Naive thymus-derived CD4-positive, alpha-beta T cell (primary cell): ENCODE measurements around the gene ITGA11. TPM values are rescaled to one million over a fixed set of nuclear protein-coding genes. Genes with fewer than 3 reads are reported as not detected.

ENCODE experiments used
- ATAC-seq: fragments of 150-1000 bp; cut with Tn5 transposase; 2 replicates; pipeline ENCODE4 v1.10.0; 2021; ENCODE audit warnings: mild to moderate bottlenecking, moderate library complexity
- CTCF ChIA-PET: fragments of 350-600 bp; sonication (Branson Sonifier 250); formaldehyde crosslinking; loops from one replicate; lab custom pipeline; 2021; ENCODE audit warnings: antibody characterized with exemption; lab: Charles Lee
- POLR2A ChIA-PET: fragments of 350-600 bp; sonication (Branson Sonifier 250); formaldehyde crosslinking; loops from one replicate; lab custom pipeline; 2021; ENCODE audit warnings: antibody characterized with exemption, inconsistent platforms; lab: Charles Lee
- DNase-seq, 9 donors: peaks; one replicate each; pipeline versions ENCODE4 v3.0.0 to v3.0.0-alpha.2; 2020 to 2022; ENCODE audit warnings: mixed read lengths in 1 of 9
- H3K27ac ChIP-seq: one replicate; pipeline ENCODE4 v1.7.0; 2013; ENCODE audit warnings: mild to moderate bottlenecking, low read depth, low read length, moderate library complexity
- H3K27me3 ChIP-seq, 2 donors: one replicate each; pipeline ENCODE4 v1.7.0; 2013; ENCODE audit warnings: low read length in 2 of 2, mild to moderate bottlenecking in 2 of 2, moderate library complexity in 2 of 2; ENCODE audit not compliant: control insufficient read depth in 2 of 2, insufficient read depth in 2 of 2
- H3K36me3 ChIP-seq, 3 experiments: 1 replicate in 2 of 3; 2 replicates in 1 of 3; pipeline ENCODE4 v1.7.0; 2013; ENCODE audit warnings: low read length in 3 of 3, mild to moderate bottlenecking in 3 of 3, moderate library complexity in 1 of 3; ENCODE audit not compliant: insufficient read depth in 3 of 3, control insufficient read depth in 2 of 3
- H3K4me1 ChIP-seq, 2 donors: one replicate each; pipeline ENCODE4 v1.7.0; 2013; ENCODE audit warnings: low read length in 2 of 2, mild to moderate bottlenecking in 2 of 2, moderate library complexity in 1 of 2; ENCODE audit not compliant: control insufficient read depth in 2 of 2, insufficient read depth in 2 of 2
- H3K4me3 ChIP-seq: 2 replicates; pipeline ENCODE4 v1.7.0; 2013; ENCODE audit warnings: mild to moderate bottlenecking, low read length
- H3K9me3 ChIP-seq, 3 experiments: 1 replicate in 2 of 3; 2 replicates in 1 of 3; pipeline ENCODE4 v1.7.0; 2013; ENCODE audit warnings: low read length in 3 of 3; ENCODE audit not compliant: control insufficient read depth in 2 of 3
- H3K27ac Mint-ChIP-seq, 9 donors: one replicate each; pipeline ENCODE4 v1.8.0; 2020 to 2022; ENCODE audit warnings: mixed read lengths in 9 of 9, mild to moderate bottlenecking in 8 of 9, moderate library complexity in 5 of 9, inconsistent platforms in 2 of 9
- H3K27me3 Mint-ChIP-seq, 5 donors: one replicate each; pipeline ENCODE4 v1.8.0; 2021 to 2022; ENCODE audit warnings: mixed read lengths in 5 of 5, mild to moderate bottlenecking in 1 of 5
- H3K36me3 Mint-ChIP-seq, 5 donors: one replicate each; pipeline ENCODE4 v1.8.0; 2020 to 2022; ENCODE audit warnings: mixed read lengths in 5 of 5, mild to moderate bottlenecking in 3 of 5, inconsistent platforms in 1 of 5
- H3K4me1 Mint-ChIP-seq, 7 donors: one replicate each; pipeline ENCODE4 v1.8.0; 2020 to 2022; ENCODE audit warnings: mixed read lengths in 7 of 7, mild to moderate bottlenecking in 3 of 7, inconsistent platforms in 1 of 7
- H3K4me3 Mint-ChIP-seq, 10 donors: one replicate each; pipeline ENCODE4 v1.8.0; 2020 to 2022; ENCODE audit warnings: mild to moderate bottlenecking in 10 of 10, mixed read lengths in 10 of 10, moderate library complexity in 6 of 10, inconsistent platforms in 2 of 10
- H3K9me3 Mint-ChIP-seq, 11 donors: one replicate each; pipeline ENCODE4 v1.8.0; 2020 to 2022; ENCODE audit warnings: mixed read lengths in 11 of 11, mild to moderate bottlenecking in 4 of 11, inconsistent platforms in 1 of 11, moderate library complexity in 1 of 11
- intact Hi-C, 2 donors: fragments of 100-400 bp; cut with micrococcal nuclease; formaldehyde crosslinking; loops; one replicate each; pipeline ENCODE4 v1.15.1; 2023
- polyA plus RNA-seq, 2 donors: library from polyadenylated mRNA; unstranded; fragments of 300-500 nt; fragmentation: Illumina TruSeq; gene quantifications; one replicate each; pipeline ENCODE4 v1.2.3, GENCODE V29; 2021
- total RNA-seq, 6 experiments: library from RNA in 5 of 6; stranded (reverse) in 5 of 6; gene quantifications; 1 replicate in 5 of 6; 2 replicates in 1 of 6; pipeline ENCODE4 v1.2.3 and lab custom pipeline; 2021 to 2026

ITGA11 gene
- total and polyA plus RNA-seq, 7 experiments from 2014 or later = 0.02 to 1.1 (median 0.08) TPM; not detected in 2

GRCh38 chr15:68341760-68342725 is 89.9 kb downstream of the ITGA11 start:
- H3K4me1 ChIP-seq = no peaks in the 10 kb centered on the region
- no peaks in the 10 kb centered on the region for H3K36me3 ChIP-seq
- DNase-seq (no peak), ATAC-seq (no peak)
- Mint-ChIP-seq H3K4me1 (peaks cover 0 to 4% (median 0%) of the 10 kb centered on the region in 7 donors), H3K9me3 (no peaks in the 10 kb centered on the region), H3K36me3 (no peaks in the 10 kb centered on the region), H3K27me3 (no peaks in the 10 kb centered on the region), H3K27ac (peak overlapping the region in 2 of 9 donors; percentile 7 to 55), H3K4me3 (no peak overlapping the region)
- H3K9me3 ChIP-seq = no peaks in the 10 kb centered on the region
- CTCF ChIA-PET = no interaction called here
- no peak overlapping the region for H3K4me3 ChIP-seq
- POLR2A ChIA-PET = no interaction called here
- H3K27me3 ChIP-seq = no peaks in the 10 kb centered on the region
- H3K27ac ChIP-seq = no peak overlapping the region
- intact Hi-C loops = no loop called here

DNA sequence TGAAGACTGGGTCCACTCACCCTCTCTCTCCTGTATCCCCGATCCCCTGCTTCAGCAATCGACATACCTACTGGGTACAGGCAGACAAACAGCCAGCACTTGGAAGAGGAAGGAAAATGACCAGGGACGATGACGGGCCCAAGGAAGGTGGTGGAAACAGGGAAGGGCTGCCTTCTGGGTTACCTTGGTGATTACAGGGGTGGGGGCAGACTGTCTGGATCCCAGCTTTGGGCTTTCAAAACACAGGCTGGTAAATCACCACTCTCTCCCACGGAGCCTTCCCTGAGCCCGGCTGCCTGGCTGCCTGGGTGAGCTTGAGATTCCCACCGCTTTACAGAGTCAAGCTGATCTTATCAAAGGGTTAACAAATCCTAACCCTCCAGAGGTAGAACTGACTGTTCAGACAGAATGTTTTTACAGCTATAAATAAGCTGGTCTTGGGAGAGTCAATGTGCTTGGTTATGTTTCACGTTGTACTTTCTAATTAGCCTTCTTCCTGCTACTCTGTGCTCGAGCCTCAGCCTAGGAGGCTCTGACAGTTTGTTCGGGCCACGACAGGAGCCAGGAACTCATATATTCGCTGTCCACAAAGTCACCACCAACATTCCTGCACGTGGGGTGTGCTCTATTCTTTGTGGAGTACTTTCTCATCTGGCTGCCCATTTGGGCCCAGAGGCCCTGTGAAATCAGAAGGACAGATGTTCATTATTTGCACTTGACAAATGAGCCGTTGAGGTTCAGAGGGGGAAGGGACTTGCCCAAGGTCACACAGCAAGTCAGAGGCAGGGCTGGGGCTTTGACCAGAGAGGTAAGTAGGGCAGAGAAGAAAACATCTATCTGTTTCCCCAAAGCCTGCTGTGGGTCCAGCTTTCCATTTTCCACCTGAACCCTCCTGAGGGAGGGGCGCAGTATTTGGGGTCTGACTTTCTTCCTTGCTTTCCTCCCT is 91.0 kb downstream of the ITGA11 start:
- H3K9me3 Mint-ChIP-seq = no peaks in the 10 kb centered on the region
- no peaks in the 10 kb centered on the region for H3K27me3 Mint-ChIP-seq
- Histone ChIP-seq H3K36me3 (no peaks in the 10 kb centered on the region), H3K4me1 (no peaks in the 10 kb centered on the region), H3K27ac (no peak overlapping the region), H3K9me3 (no peaks in the 10 kb centered on the region), H3K4me3 (no peak overlapping the region), H3K27me3 (no peaks in the 10 kb centered on the region)
- H3K4me3 Mint-ChIP-seq = no peak overlapping the region
- CTCF ChIA-PET = no interaction called here
- no peak for ATAC-seq
- intact Hi-C loops = no loop called here
- H3K36me3 Mint-ChIP-seq = no peaks in the 10 kb centered on the region
- peaks cover 0 to 4% (median 0%) of the 10 kb centered on the region in 7 donors for H3K4me1 Mint-ChIP-seq
- POLR2A ChIA-PET = no interaction called here
- no peak for DNase-seq
- no peak overlapping the region for H3K27ac Mint-ChIP-seq

DNA sequence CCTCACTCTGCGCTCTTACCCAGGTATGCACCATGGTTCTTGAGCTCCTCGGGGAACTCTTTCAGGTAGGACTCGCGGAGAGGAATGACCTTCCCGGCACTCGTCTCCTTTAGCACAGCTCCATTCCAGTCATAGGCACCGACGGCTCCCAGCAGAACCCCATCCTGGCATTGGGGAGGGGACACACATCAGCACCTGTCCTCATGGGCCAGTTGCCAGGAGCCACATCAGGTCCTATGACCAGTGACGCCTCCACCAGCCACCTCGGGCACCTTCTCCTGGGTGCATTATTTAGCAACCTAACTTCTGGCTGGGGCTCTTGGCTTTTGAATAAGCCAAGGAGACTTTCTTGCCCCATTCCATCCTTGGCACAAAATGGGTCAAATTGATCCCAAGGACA is 92.5 kb downstream of the ITGA11 start:
- Mint-ChIP-seq H3K9me3 (no peaks in the 10 kb centered on the region), H3K4me1 (peaks cover 0 to 4% (median 0%) of the 10 kb centered on the region in 7 donors), H3K4me3 (no peak overlapping the region), H3K27me3 (no peaks in the 10 kb centered on the region), H3K27ac (no peak overlapping the region), H3K36me3 (no peaks in the 10 kb centered on the region)
- Histone ChIP-seq H3K27ac (no peak overlapping the region), H3K27me3 (no peaks in the 10 kb centered on the region), H3K4me3 (no peak overlapping the region), H3K9me3 (no peaks in the 10 kb centered on the region), H3K36me3 (no peaks in the 10 kb centered on the region), H3K4me1 (no peaks in the 10 kb centered on the region)
- POLR2A ChIA-PET = no interaction called here
- CTCF ChIA-PET = no interaction called here
- no peak for ATAC-seq
- DNase-seq = no peak
- intact Hi-C loops = no loop called here

GRCh38 chr15:68337826-68338225 is 94.1 kb downstream of the ITGA11 start:
- intact Hi-C loops = no loop called here
- Mint-ChIP-seq H3K27ac (peak overlapping the region in 1 of 9 donors; percentile 31), H3K9me3 (no peaks in the 10 kb centered on the region), H3K27me3 (peaks cover 0 to 8% (median 4%) of the 10 kb centered on the region in 5 donors), H3K4me3 (no peak overlapping the region), H3K36me3 (no peaks in the 10 kb centered on the region), H3K4me1 (peaks cover 0 to 9% (median 0%) of the 10 kb centered on the region in 7 donors)
- ChIA-PET POLR2A (no interaction called here), CTCF (no interaction called here)
- Histone ChIP-seq H3K4me1 (no peaks in the 10 kb centered on the region), H3K27me3 (no peaks in the 10 kb centered on the region), H3K36me3 (no peaks in the 10 kb centered on the region), H3K4me3 (no peak overlapping the region), H3K9me3 (no peaks in the 10 kb centered on the region), H3K27ac (no peak overlapping the region)
- no peak for DNase-seq
- no peak for ATAC-seq

DNA sequence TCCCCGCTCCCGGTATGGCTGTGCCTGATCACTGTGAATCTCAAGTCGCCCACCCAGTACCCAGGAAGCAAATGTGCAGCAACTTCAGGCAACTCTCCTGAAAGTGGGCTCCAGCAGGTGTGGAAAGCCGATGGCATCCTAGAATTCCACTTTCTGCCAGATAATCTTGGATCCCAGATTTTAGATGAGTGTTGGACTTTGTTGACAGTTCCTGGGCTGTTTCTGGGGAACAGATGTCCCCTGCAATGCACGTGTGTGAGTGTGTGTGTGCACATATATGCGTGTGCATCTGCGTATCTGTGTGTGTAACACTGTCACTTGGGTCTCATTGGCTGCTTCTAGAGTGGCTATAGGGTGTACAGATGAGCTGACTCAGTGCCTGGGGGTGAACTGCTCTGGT is 95.4 kb downstream of the ITGA11 start:
- CTCF ChIA-PET = interaction anchor here (0.6 kb wide), 1 partner anchor 16 kb away, joined by 3 read pairs; no protein-coding TSS in a partner anchor
- no peak overlapping the region for H3K27ac Mint-ChIP-seq

GRCh38 chr15:68335655-68336054 is 96.3 kb downstream of the ITGA11 start:
- POLR2A ChIA-PET = no interaction called here
- no peaks in the 10 kb centered on the region for H3K4me1 ChIP-seq
- Mint-ChIP-seq H3K9me3 (no peaks in the 10 kb centered on the region), H3K4me1 (peaks cover 0 to 9% (median 0%) of the 10 kb centered on the region in 7 donors), H3K27ac (no peak overlapping the region), H3K27me3 (peaks cover 0 to 14% (median 8%) of the 10 kb centered on the region in 5 donors), H3K36me3 (no peaks in the 10 kb centered on the region), H3K4me3 (no peak overlapping the region)
- no peak for DNase-seq
- H3K36me3 ChIP-seq = no peaks in the 10 kb centered on the region
- CTCF ChIA-PET = no interaction called here
- H3K9me3 ChIP-seq = no peaks in the 10 kb centered on the region
- H3K27ac ChIP-seq = no peak overlapping the region
- intact Hi-C loops = no loop called here
- H3K27me3 ChIP-seq = no peaks in the 10 kb centered on the region
- no peak overlapping the region for H3K4me3 ChIP-seq
- ATAC-seq = no peak

More for the DNA sequence above, 95.4 kb downstream of the ITGA11 start:
- Mint-ChIP-seq H3K4me1 (peaks cover 0 to 9% (median 0%) of the 10 kb centered on the region in 7 donors), H3K36me3 (no peaks in the 10 kb centered on the region), H3K9me3 (no peaks in the 10 kb centered on the region), H3K27me3 (peaks cover 0 to 8% (median 7%) of the 10 kb centered on the region in 5 donors), H3K4me3 (no peak overlapping the region)
- DNase-seq (no peak), ATAC-seq (no peak)
- POLR2A ChIA-PET = interaction anchor here (1.1 kb wide), 1 partner anchor 8 kb away, joined by 4 read pairs; no protein-coding TSS in a partner anchor
- Histone ChIP-seq H3K27me3 (no peaks in the 10 kb centered on the region), H3K4me3 (no peak overlapping the region), H3K27ac (no peak overlapping the region), H3K9me3 (no peaks in the 10 kb centered on the region), H3K4me1 (no peaks in the 10 kb centered on the region), H3K36me3 (no peaks in the 10 kb centered on the region)
- intact Hi-C loops = no loop called here
